ENCODE data around the gene SLC6A8.
"Not testable (repeated sequence)": the region's sequence is repeated elsewhere in the genome, so short reads cannot be mapped to it uniquely, and the experiment has no call there.

GRCh38 chrX:153742796-153743467 lies 55.2 kb downstream of the SLC6A8 start:
- TF ChIP-seq CTCF (IDR thresholded peaks at IDR 0.05; ENCODE audit: low read depth, low read length); POLR2A (IDR thresholded peaks at IDR 0.05; ENCODE audit: extremely low read depth, insufficient read length); MAX (IDR thresholded peaks at IDR 0.05; ENCODE audit: low read depth, low read length); MYC (IDR thresholded peaks at IDR 0.05; ENCODE audit: low read depth, low read length): not testable (repeated sequence)
